Adipocyte (in vitro differentiated cells): ENCODE measurements around the gene OSMR.
A peak's percentile ranks its signal among the peaks of the same experiment; 100 is the strongest.

Experiments
- DNase-seq: peaks from one replicate; pipeline ENCODE4 v3.0.0-alpha.2; 2015; ENCODE audit warnings: low read depth
- H3K27me3 ChIP-seq: replicated peaks from 2 replicates; pipeline ENCODE4 v1.7.0; 2013; ENCODE audit warnings: mild to moderate bottlenecking, low read length, moderate library complexity; ENCODE audit not compliant: control insufficient read depth, insufficient read depth
- H3K36me3 ChIP-seq: 2 replicates; pipeline ENCODE4 v1.7.0; 2013; ENCODE audit warnings: low read length, mild to moderate bottlenecking, moderate library complexity; ENCODE audit not compliant: control insufficient read depth, insufficient read depth, severe bottlenecking
- H3K4me1 ChIP-seq: 2 replicates; pipeline ENCODE4 v1.7.0; 2013; ENCODE audit warnings: mild to moderate bottlenecking, low read length, moderate library complexity; ENCODE audit not compliant: control insufficient read depth, insufficient read depth
- H3K4me3 ChIP-seq: 2 replicates; pipeline ENCODE4 v1.7.0; 2013; ENCODE audit warnings: mild to moderate bottlenecking, low read length, moderate library complexity
- H3K9ac ChIP-seq: 2 replicates; pipeline ENCODE4 v1.7.0; 2013; ENCODE audit warnings: mild to moderate bottlenecking, low read length, moderate library complexity
- H3K9me3 ChIP-seq: 2 replicates; pipeline ENCODE4 v1.7.0; 2013; ENCODE audit warnings: mild to moderate bottlenecking, low read length, moderate library complexity; ENCODE audit not compliant: control insufficient read depth

OSMR gene

GRCh38 chr5:38809388-38810359, 36.1 kb upstream of the OSMR start:
- DNase-seq, result peak; percentile 94

GRCh38 chr5:38814879-38815278, 30.9 kb upstream of the OSMR start:
- no peak for DNase-seq
- Histone ChIP-seq H3K36me3 (peaks cover 25% of the 10 kb centered on the region), H3K9me3 (no peaks in the 10 kb centered on the region), H3K9ac (no peak overlapping the region), H3K4me3 (no peak overlapping the region), H3K27me3 (no peaks in the 10 kb centered on the region), H3K4me1 (peaks cover 5% of the 10 kb centered on the region)

More at GRCh38 chr5:38809388-38810359, 36.1 kb upstream of the OSMR start:
- no peak overlapping the region for H3K4me3 ChIP-seq
- peak overlapping the region; percentile 53 for H3K9ac ChIP-seq
- H3K4me1 ChIP-seq, result peaks cover 53% of the 10 kb centered on the region
- H3K27me3 ChIP-seq, result no peaks in the 10 kb centered on the region
- no peaks in the 10 kb centered on the region for H3K36me3 ChIP-seq
- H3K9me3 ChIP-seq, result no peaks in the 10 kb centered on the region

- no peak for DNase-seq
- H3K4me3 ChIP-seq, result no peak overlapping the region
- peaks cover 33% of the 10 kb centered on the region for H3K36me3 ChIP-seq
- H3K27me3 ChIP-seq, result no peaks in the 10 kb centered on the region
- H3K9ac ChIP-seq, result no peak overlapping the region
- no peaks in the 10 kb centered on the region for H3K4me1 ChIP-seq
- no peaks in the 10 kb centered on the region for H3K9me3 ChIP-seq
Measured at GRCh38 chr5:38816083-38817030, 29.5 kb upstream of the OSMR start.

GRCh38 chr5:38821679-38822078, 24.1 kb upstream of the OSMR start:
- Histone ChIP-seq H3K36me3 (peaks cover 49% of the 10 kb centered on the region), H3K27me3 (no peaks in the 10 kb centered on the region), H3K9ac (no peak overlapping the region), H3K4me3 (no peak overlapping the region), H3K9me3 (no peaks in the 10 kb centered on the region), H3K4me1 (peaks cover 12% of the 10 kb centered on the region)
- DNase-seq, result no peak

GRCh38 chr5:38823503-38823902, 22.3 kb upstream of the OSMR start:
- Histone ChIP-seq H3K9me3 (no peaks in the 10 kb centered on the region), H3K36me3 (peaks cover 53% of the 10 kb centered on the region), H3K9ac (no peak overlapping the region), H3K4me3 (no peak overlapping the region), H3K27me3 (no peaks in the 10 kb centered on the region), H3K4me1 (peaks cover 12% of the 10 kb centered on the region)
- DNase-seq, result no peak

GRCh38 chr5:38824821-38825220, 21.0 kb upstream of the OSMR start:
- no peaks in the 10 kb centered on the region for H3K9me3 ChIP-seq
- H3K27me3 ChIP-seq, result no peaks in the 10 kb centered on the region
- H3K9ac ChIP-seq, result no peak overlapping the region
- no peak for DNase-seq
- no peak overlapping the region for H3K4me3 ChIP-seq
- peaks cover 16% of the 10 kb centered on the region for H3K4me1 ChIP-seq
- H3K36me3 ChIP-seq, result peaks cover 50% of the 10 kb centered on the region

GRCh38 chr5:38825494-38825893, 20.3 kb upstream of the OSMR start:
- Histone ChIP-seq H3K4me3 (no peak overlapping the region), H3K9ac (no peak overlapping the region), H3K4me1 (peaks cover 23% of the 10 kb centered on the region), H3K36me3 (peaks cover 47% of the 10 kb centered on the region), H3K27me3 (no peaks in the 10 kb centered on the region), H3K9me3 (no peaks in the 10 kb centered on the region)
- peak; percentile 77 for DNase-seq

- Histone ChIP-seq H3K27me3 (no peaks in the 10 kb centered on the region), H3K9ac (no peak overlapping the region), H3K9me3 (no peaks in the 10 kb centered on the region), H3K4me1 (peaks cover 43% of the 10 kb centered on the region), H3K4me3 (no peak overlapping the region), H3K36me3 (peaks cover 31% of the 10 kb centered on the region)
- DNase-seq, result no peak
Measured at GRCh38 chr5:38827525-38827924, 18.3 kb upstream of the OSMR start.

- Histone ChIP-seq H3K27me3 (no peaks in the 10 kb centered on the region), H3K4me1 (peaks cover 45% of the 10 kb centered on the region), H3K36me3 (peaks cover 23% of the 10 kb centered on the region), H3K4me3 (no peak overlapping the region), H3K9ac (peak overlapping the region; percentile 47), H3K9me3 (no peaks in the 10 kb centered on the region)
- no peak for DNase-seq
Measured at GRCh38 chr5:38830521-38831051, 15.2 kb upstream of the OSMR start.

GRCh38 chr5:38831117-38831516, 14.7 kb upstream of the OSMR start:
- no peaks in the 10 kb centered on the region for H3K27me3 ChIP-seq
- no peaks in the 10 kb centered on the region for H3K9me3 ChIP-seq
- peaks cover 46% of the 10 kb centered on the region for H3K4me1 ChIP-seq
- no peak for DNase-seq
- H3K9ac ChIP-seq, result peak overlapping the region; percentile 47
- peaks cover 23% of the 10 kb centered on the region for H3K36me3 ChIP-seq
- no peak overlapping the region for H3K4me3 ChIP-seq

GRCh38 chr5:38831909-38832308, 13.9 kb upstream of the OSMR start:
- Histone ChIP-seq H3K9ac (peak overlapping the region; percentile 47), H3K36me3 (peaks cover 22% of the 10 kb centered on the region), H3K9me3 (no peaks in the 10 kb centered on the region), H3K4me3 (no peak overlapping the region), H3K4me1 (peaks cover 54% of the 10 kb centered on the region), H3K27me3 (no peaks in the 10 kb centered on the region)
- peak; percentile 54 for DNase-seq
